Measurements from ENCODE around the gene CIPC.

CIPC gene

GRCh38 chr14:77139022-77139421 lies 41.0 kb downstream of the CIPC start:
- H3K79me1 ChIP-seq (ENCODE audit: low read length) = no peaks in the 10 kb centered on the region
- no peak overlapping the region for H3K4me2 ChIP-seq (ENCODE audit: low read length)
- WGBS (ENCODE audit: extremely low coverage, insufficient coverage, low lambda C conversion rate) = no CpG with 5 or more reads among the region's 15 CpGs
- H3K4me1 ChIP-seq (ENCODE audit: control insufficient read depth, low read depth, low read length) = peaks cover 7% of the 10 kb centered on the region
- H3K23ac ChIP-seq (ENCODE audit: low read length) = peak overlapping the region; percentile 15
- no peaks in the 10 kb centered on the region for H3K79me2 ChIP-seq (ENCODE audit: control insufficient read depth, insufficient read depth, low read length)
- no peak overlapping the region for H2BK120ac ChIP-seq (ENCODE audit: low read depth, low read length)
- no peak overlapping the region for H2AK5ac ChIP-seq (ENCODE audit: low read length)
- H3K27me3 ChIP-seq (ENCODE audit: insufficient read depth, low read length, poor library complexity) = no peaks in the 10 kb centered on the region
- H2BK5ac ChIP-seq (ENCODE audit: low read length) = no peak overlapping the region
- H3K9ac ChIP-seq (ENCODE audit: low read length) = no peak overlapping the region
- H3K56ac ChIP-seq (ENCODE audit: low read length) = peak overlapping the region; percentile 37
- H3K18ac ChIP-seq (ENCODE audit: low read length) = no peak overlapping the region
- H4K5ac ChIP-seq (ENCODE audit: low read length) = no peak overlapping the region
- H3K4me3 ChIP-seq (ENCODE audit: low read length) = no peak overlapping the region
- no peaks in the 10 kb centered on the region for H3K36me3 ChIP-seq (ENCODE audit: control insufficient read depth, insufficient read depth, low read length)
- no peak for DNase-seq
- no peak overlapping the region for H3K27ac ChIP-seq (ENCODE audit: low read depth, low read length)
- no peak overlapping the region for H2BK15ac ChIP-seq (replicated peaks; ENCODE audit: low read depth)
- no peak overlapping the region for H4K8ac ChIP-seq (ENCODE audit: low read depth, low read length)
- H3K4ac ChIP-seq (ENCODE audit: low read depth, low read length) = no peak overlapping the region

DNA sequence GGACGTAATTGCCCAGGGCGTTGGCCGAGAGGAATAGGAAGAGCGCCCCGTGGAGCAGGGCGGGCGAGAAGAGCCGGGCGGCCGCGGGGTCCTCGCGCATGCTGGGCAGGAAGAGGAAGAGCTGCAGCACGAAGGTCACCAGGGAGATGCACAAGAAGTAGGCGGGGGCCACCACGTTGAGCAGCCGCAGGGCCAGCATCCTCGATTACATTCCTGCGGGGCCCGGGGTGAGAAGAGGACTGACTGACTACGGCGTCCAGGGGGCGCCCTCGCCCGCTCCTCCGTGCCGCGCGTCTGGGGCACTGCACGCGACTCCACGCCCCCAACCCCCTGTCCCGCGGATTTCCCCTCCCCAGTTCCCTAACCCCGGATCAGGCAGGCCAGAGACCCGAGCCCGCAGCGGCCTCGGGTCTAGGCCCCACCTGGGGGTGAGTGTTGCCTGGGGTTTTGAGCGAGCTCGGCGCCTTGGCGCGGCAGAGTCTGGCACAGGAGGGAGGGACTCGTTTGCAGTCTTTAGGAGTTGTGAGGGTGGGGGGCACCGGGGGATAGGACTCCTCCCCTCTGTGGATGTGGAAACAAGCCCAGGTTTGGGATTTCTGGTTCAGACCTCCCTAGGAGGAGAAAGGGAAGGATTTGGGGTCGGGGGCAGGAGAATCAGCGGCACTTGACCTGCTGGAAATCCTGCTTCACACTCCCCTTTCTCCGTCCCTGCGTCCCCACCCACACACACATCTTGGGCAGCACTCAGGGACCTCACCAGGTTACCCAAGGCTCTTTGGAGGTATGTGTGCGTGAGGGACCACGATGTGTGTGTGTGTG lies 41.7 kb downstream of the CIPC start:
- Histone ChIP-seq H3K23ac (ENCODE audit: low read length) (no peak overlapping the region), H4K8ac (ENCODE audit: low read depth, low read length) (no peak overlapping the region), H3K79me1 (ENCODE audit: low read length) (no peaks in the 10 kb centered on the region), H3K18ac (ENCODE audit: low read length) (no peak overlapping the region), H3K4me3 (ENCODE audit: low read length) (peak overlapping the region; percentile 29), H3K36me3 (ENCODE audit: control insufficient read depth, insufficient read depth, low read length) (no peaks in the 10 kb centered on the region), H3K4me2 (ENCODE audit: low read length) (peak overlapping the region; percentile 97), H2BK5ac (ENCODE audit: low read length) (no peak overlapping the region), H3K27me3 (ENCODE audit: insufficient read depth, low read length, poor library complexity) (no peaks in the 10 kb centered on the region), H3K79me2 (ENCODE audit: control insufficient read depth, insufficient read depth, low read length) (no peaks in the 10 kb centered on the region), H3K9ac (ENCODE audit: low read length) (peak overlapping the region; percentile 49), H2AK5ac (ENCODE audit: low read length) (no peak overlapping the region), H3K56ac (ENCODE audit: low read length) (peak overlapping the region; percentile 65), H3K4me1 (ENCODE audit: control insufficient read depth, low read depth, low read length) (peaks cover 7% of the 10 kb centered on the region), H2BK15ac (replicated peaks; ENCODE audit: low read depth) (no peak overlapping the region), H3K27ac (ENCODE audit: low read depth, low read length) (no peak overlapping the region), H2BK120ac (ENCODE audit: low read depth, low read length) (no peak overlapping the region), H4K5ac (ENCODE audit: low read length) (no peak overlapping the region), H3K4ac (ENCODE audit: low read depth, low read length) (no peak overlapping the region)
- peak; percentile 90 for DNase-seq
- WGBS (ENCODE audit: extremely low coverage, insufficient coverage, low lambda C conversion rate) = no CpG with 5 or more reads among the region's 52 CpGs

DNA sequence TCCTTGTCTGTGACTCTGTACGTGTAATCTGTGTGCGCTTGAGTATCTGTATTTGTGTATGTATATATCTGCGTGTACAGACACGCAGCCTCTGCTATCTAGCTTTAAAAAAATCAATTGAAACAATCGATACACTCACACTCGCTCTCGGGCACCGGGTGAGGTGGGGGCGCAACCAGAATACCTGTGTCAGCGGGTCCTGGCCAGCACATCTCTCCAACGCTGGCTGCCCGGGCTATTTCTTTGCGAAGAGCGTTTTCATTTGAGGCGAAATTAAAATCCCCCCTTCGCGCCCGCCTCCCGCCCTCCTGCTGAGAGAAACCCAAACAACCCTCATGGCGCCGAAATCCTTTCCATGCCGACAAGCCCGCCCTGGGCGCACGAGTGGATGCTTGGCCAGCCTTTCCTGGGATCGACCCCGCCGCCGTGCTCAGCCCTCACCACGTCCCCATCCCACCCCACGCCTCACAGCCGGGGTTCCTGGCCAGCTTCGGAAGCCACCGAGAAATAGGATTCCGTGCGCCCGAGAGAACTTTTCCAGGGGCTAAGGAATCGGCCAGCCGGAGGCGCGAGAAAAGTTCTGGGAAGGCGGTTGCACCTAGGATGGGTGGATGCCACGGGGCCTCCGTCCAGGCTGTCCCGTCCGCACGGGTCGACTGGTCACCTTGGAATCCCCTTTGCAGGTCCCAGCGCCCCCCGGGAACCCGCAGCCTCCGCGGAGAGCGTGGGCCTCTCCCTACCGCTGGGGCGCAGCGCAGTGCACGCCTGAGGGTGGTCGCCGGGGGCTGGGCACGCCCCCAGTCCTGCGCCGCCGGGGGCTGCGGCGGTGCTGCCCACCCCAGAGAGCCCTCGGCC lies 42.5 kb downstream of the CIPC start:
- H3K18ac ChIP-seq (ENCODE audit: low read length) = no peak overlapping the region
- no CpG with 5 or more reads among the region's 67 CpGs for WGBS (ENCODE audit: extremely low coverage, insufficient coverage, low lambda C conversion rate)
- H3K9ac ChIP-seq (ENCODE audit: low read length) = peak overlapping the region; percentile 50
- H3K4me3 ChIP-seq (ENCODE audit: low read length) = peak overlapping the region; percentile 16
- peak; percentile 46 for DNase-seq
- H3K4ac ChIP-seq (ENCODE audit: low read depth, low read length) = no peak overlapping the region
- no peak overlapping the region for H4K8ac ChIP-seq (ENCODE audit: low read depth, low read length)
- no peak overlapping the region for H2AK5ac ChIP-seq (ENCODE audit: low read length)
- no peaks in the 10 kb centered on the region for H3K79me2 ChIP-seq (ENCODE audit: control insufficient read depth, insufficient read depth, low read length)
- H3K56ac ChIP-seq (ENCODE audit: low read length) = peak overlapping the region; percentile 78
- H2BK15ac ChIP-seq (replicated peaks; ENCODE audit: low read depth) = no peak overlapping the region
- H3K79me1 ChIP-seq (ENCODE audit: low read length) = no peaks in the 10 kb centered on the region
- H2BK120ac ChIP-seq (ENCODE audit: low read depth, low read length) = no peak overlapping the region
- peaks cover 7% of the 10 kb centered on the region for H3K4me1 ChIP-seq (ENCODE audit: control insufficient read depth, low read depth, low read length)
- no peak overlapping the region for H3K27ac ChIP-seq (ENCODE audit: low read depth, low read length)
- peak overlapping the region; percentile 97 for H3K4me2 ChIP-seq (ENCODE audit: low read length)
- H3K36me3 ChIP-seq (ENCODE audit: control insufficient read depth, insufficient read depth, low read length) = no peaks in the 10 kb centered on the region
- no peak overlapping the region for H4K5ac ChIP-seq (ENCODE audit: low read length)
- no peaks in the 10 kb centered on the region for H3K27me3 ChIP-seq (ENCODE audit: insufficient read depth, low read length, poor library complexity)
- H2BK5ac ChIP-seq (ENCODE audit: low read length) = no peak overlapping the region
- H3K23ac ChIP-seq (ENCODE audit: low read length) = no peak overlapping the region

DNA sequence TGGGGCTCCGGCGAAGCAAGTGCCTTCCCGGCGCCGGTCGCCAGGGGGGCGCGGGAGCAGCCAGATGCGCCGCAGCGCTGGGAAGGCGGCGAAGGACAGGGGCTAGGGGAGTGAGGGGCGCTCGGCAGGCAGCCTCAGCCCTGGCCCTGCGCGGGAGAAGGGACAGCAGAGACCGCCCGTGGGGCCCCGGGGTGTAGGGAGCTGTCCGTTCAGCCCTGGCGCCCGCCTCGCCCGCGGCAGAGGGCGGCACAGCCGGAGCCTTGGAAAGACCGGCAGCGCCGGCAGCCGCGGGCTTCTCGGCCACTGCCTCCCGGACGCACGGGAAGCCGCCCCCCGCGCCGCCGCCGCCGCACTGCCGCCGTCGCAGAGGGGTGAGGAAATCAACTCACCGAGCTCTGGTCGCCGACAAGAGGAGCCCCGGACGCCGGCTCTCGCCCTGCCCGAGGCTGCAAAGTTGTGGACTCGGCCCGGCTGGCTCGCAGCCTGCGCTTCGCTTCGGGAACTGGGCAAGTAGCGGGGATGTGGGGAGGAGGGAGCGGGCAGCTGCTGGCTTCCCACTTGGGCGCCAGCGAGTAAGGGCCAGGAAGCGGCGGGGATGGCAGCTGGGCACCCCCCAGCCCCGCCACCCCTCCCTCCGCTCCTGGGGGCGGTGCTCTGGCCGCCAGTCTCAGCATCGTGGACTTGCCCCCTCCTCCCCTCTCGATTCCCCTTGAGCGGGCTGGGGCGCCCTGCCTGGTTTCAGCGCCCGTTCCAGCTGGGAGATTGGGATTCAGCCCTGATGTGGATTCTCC lies 43.4 kb downstream of the CIPC start, which contains the start of gene ZDHHC22:
ZDHHC22 (minus strand) TSS at position 578 of the 791 bp plus-strand sequence. CDS start 2,053 bp downstream, outside the sequence.
- peak within 1 kb of the TSS; percentile 33 for H3K4me3 ChIP-seq (ENCODE audit: low read length)
- no peak within 1 kb of the TSS for H2BK5ac ChIP-seq (ENCODE audit: low read length)
- no peak within 1 kb of the TSS for H3K27ac ChIP-seq (ENCODE audit: low read depth, low read length)
- H3K56ac ChIP-seq (ENCODE audit: low read length) = peak within 1 kb of the TSS; percentile 78
- peak within 1 kb of the TSS; percentile 97 for H3K4me2 ChIP-seq (ENCODE audit: low read length)
- H3K23ac ChIP-seq (ENCODE audit: low read length) = no peak within 1 kb of the TSS
- no peak within 1 kb of the TSS for H3K4ac ChIP-seq (ENCODE audit: low read depth, low read length)
- peak; percentile 82 for DNase-seq
- no peaks in the 10 kb centered on the region for H3K36me3 ChIP-seq (ENCODE audit: control insufficient read depth, insufficient read depth, low read length)
- no peak within 1 kb of the TSS for H2BK15ac ChIP-seq (replicated peaks; ENCODE audit: low read depth)
- peak within 1 kb of the TSS; percentile 34 for H3K18ac ChIP-seq (ENCODE audit: low read length)
- H4K5ac ChIP-seq (ENCODE audit: low read length) = no peak within 1 kb of the TSS
- no peak within 1 kb of the TSS for H2AK5ac ChIP-seq (ENCODE audit: low read length)
- no peak within 1 kb of the TSS for H2BK120ac ChIP-seq (ENCODE audit: low read depth, low read length)
- H3K79me1 ChIP-seq (ENCODE audit: low read length) = no peaks in the 10 kb centered on the region
- no peaks in the 10 kb centered on the region for H3K79me2 ChIP-seq (ENCODE audit: control insufficient read depth, insufficient read depth, low read length)
- H4K8ac ChIP-seq (ENCODE audit: low read depth, low read length) = no peak within 1 kb of the TSS
- peak within 1 kb of the TSS; percentile 50 for H3K9ac ChIP-seq (ENCODE audit: low read length)
- WGBS (ENCODE audit: extremely low coverage, insufficient coverage, low lambda C conversion rate) = no CpG with 5 or more reads among the region's 77 CpGs
- no peaks in the 10 kb centered on the region for H3K27me3 ChIP-seq (ENCODE audit: insufficient read depth, low read length, poor library complexity)
- H3K4me1 ChIP-seq (ENCODE audit: control insufficient read depth, low read depth, low read length) = peaks cover 11% of the 10 kb centered on the region

DNA sequence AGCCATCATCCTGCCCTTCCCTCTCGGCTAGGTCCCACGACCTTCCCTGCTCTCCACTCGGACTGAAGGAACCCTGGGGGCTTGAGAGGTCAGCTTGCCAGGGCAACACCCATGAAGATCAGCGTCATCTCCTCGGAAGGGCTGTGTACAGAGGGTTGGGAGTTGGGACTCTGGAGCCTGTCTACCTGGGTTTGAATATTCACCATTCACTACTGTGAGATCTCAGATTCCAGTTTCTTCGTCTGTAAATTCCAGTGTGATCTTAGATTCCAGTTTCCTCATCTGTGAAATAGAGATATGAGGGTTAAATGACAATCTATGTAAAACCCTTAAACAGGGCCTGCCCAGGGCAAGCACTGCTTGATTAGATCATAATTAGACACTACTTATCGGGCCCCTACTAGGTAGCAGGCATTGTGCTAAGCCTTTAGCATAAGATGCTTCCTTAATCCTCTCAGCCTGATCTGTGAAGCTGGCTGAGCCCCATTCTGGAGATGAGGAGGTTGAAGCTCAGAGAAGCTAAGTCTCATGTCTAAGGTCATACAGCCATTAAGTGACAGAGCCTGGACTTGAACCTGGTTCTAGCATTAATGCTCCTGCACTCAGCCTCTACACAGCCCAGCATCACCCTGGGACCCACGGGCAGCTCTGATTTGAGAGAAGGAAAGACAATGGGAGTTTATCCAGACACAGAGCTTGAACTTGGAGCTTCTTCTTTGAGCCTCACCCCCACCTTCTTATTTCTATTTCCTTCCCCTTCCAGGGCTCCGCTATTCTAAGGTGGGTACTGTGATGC lies 44.1 kb downstream of the CIPC start:
- no peaks in the 10 kb centered on the region for H3K27me3 ChIP-seq (ENCODE audit: insufficient read depth, low read length, poor library complexity)
- WGBS (ENCODE audit: extremely low coverage, insufficient coverage, low lambda C conversion rate) = no CpG with 5 or more reads among the region's 9 CpGs
- no peak overlapping the region for H2BK5ac ChIP-seq (ENCODE audit: low read length)
- peak overlapping the region; percentile 75 for H3K4me2 ChIP-seq (ENCODE audit: low read length)
- H3K9ac ChIP-seq (ENCODE audit: low read length) = peak overlapping the region; percentile 41
- H3K36me3 ChIP-seq (ENCODE audit: control insufficient read depth, insufficient read depth, low read length) = no peaks in the 10 kb centered on the region
- no peaks in the 10 kb centered on the region for H3K79me1 ChIP-seq (ENCODE audit: low read length)
- H3K4ac ChIP-seq (ENCODE audit: low read depth, low read length) = no peak overlapping the region
- H3K23ac ChIP-seq (ENCODE audit: low read length) = no peak overlapping the region
- no peak overlapping the region for H2BK120ac ChIP-seq (ENCODE audit: low read depth, low read length)
- no peak overlapping the region for H2BK15ac ChIP-seq (replicated peaks; ENCODE audit: low read depth)
- no peak overlapping the region for H2AK5ac ChIP-seq (ENCODE audit: low read length)
- peaks cover 11% of the 10 kb centered on the region for H3K4me1 ChIP-seq (ENCODE audit: control insufficient read depth, low read depth, low read length)
- H3K18ac ChIP-seq (ENCODE audit: low read length) = no peak overlapping the region
- H3K27ac ChIP-seq (ENCODE audit: low read depth, low read length) = no peak overlapping the region
- H3K4me3 ChIP-seq (ENCODE audit: low read length) = no peak overlapping the region
- H3K56ac ChIP-seq (ENCODE audit: low read length) = peak overlapping the region; percentile 78
- H4K5ac ChIP-seq (ENCODE audit: low read length) = no peak overlapping the region
- DNase-seq = peak; percentile 84
- H4K8ac ChIP-seq (ENCODE audit: low read depth, low read length) = no peak overlapping the region
- no peaks in the 10 kb centered on the region for H3K79me2 ChIP-seq (ENCODE audit: control insufficient read depth, insufficient read depth, low read length)

All from mesendoderm (in vitro differentiated cells).